Lower leg skin (tissue), 3 donors: ENCODE measurements around the gene ENDOG.

ENCODE experiments used
- POLR2A ChIP-seq, 2 donors: fragments of 450-650 bp; IDR thresholded peaks; one replicate each; pipeline ENCODE4 v1.6.1; 2016 to 2017; ENCODE audit warnings: antibody characterized with exemption in 2 of 2, mild to moderate bottlenecking in 1 of 2, moderate library complexity in 1 of 2
- TF ChIP-seq, protein P1 (sequence below), 3 donors: fragments of 450-650 bp; IDR thresholded peaks; one replicate each; pipeline ENCODE4 v1.5.1; 2016; ENCODE audit warnings: antibody characterized with exemption in 3 of 3, mild to moderate bottlenecking in 3 of 3, moderate library complexity in 2 of 3

DNA sequence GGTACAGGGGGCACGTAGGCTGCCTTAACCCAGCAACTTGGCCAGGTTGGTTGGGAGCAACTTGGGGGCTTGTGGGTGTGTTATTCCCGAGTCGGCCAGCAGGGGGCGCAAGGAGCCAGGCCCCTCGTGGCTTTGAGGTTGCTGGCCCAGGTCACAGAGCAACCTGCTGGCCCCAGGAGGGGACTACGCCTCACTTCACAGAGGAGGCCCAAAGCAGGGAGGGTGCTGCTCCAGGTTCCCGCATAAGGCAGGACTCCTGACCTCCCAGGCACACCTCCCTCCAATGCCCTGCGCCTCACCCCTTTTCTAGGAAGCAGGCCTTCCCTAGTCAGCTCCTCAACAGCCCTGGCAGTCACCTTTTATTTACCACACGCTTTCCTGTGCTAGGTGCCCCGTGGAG, 45.3 kb downstream of the ENDOG start:
- TF ChIP-seq, protein P1, sequence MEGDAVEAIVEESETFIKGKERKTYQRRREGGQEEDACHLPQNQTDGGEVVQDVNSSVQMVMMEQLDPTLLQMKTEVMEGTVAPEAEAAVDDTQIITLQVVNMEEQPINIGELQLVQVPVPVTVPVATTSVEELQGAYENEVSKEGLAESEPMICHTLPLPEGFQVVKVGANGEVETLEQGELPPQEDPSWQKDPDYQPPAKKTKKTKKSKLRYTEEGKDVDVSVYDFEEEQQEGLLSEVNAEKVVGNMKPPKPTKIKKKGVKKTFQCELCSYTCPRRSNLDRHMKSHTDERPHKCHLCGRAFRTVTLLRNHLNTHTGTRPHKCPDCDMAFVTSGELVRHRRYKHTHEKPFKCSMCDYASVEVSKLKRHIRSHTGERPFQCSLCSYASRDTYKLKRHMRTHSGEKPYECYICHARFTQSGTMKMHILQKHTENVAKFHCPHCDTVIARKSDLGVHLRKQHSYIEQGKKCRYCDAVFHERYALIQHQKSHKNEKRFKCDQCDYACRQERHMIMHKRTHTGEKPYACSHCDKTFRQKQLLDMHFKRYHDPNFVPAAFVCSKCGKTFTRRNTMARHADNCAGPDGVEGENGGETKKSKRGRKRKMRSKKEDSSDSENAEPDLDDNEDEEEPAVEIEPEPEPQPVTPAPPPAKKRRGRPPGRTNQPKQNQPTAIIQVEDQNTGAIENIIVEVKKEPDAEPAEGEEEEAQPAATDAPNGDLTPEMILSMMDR (IDR thresholded peaks at IDR 0.05) = peak in 1 of 3 donors; percentile 92
- TF ChIP-seq POLR2A (IDR thresholded peaks at IDR 0.05) = no peak
